Ishikawa (cell line): ENCODE results near the gene DIP2B.

ENCODE experiments used
- CREB1 ChIP-seq: IDR thresholded peaks from 2 replicates; pipeline ENCODE4 v1.6.1; 2012; ENCODE audit warnings: low read depth
- EP300 ChIP-seq: IDR thresholded peaks from 2 replicates; pipeline ENCODE4 v1.6.1; 2012; ENCODE audit warnings: borderline replicate concordance
- FOXM1 ChIP-seq: IDR thresholded peaks from 2 replicates; pipeline ENCODE4 v1.6.1; 2012; ENCODE audit warnings: low read depth, borderline replicate concordance
- MAX ChIP-seq: IDR thresholded peaks from 2 replicates; pipeline ENCODE4 v1.6.1; 2012
- RAD21 ChIP-seq: IDR thresholded peaks from 2 replicates; pipeline ENCODE4 v1.6.1; 2012; ENCODE audit warnings: low read depth
- TAF1 ChIP-seq: IDR thresholded peaks from 2 replicates; pipeline ENCODE4 v1.6.1; 2012; ENCODE audit warnings: low read depth, mild to moderate bottlenecking
- YY1 ChIP-seq: IDR thresholded peaks from 2 replicates; pipeline ENCODE4 v1.6.1; 2012; ENCODE audit warnings: low read depth
- ZBTB7A ChIP-seq: IDR thresholded peaks from 2 replicates; pipeline ENCODE4 v1.6.1; 2012; ENCODE audit warnings: low read depth

- TF ChIP-seq RAD21 (no peak), YY1 (no peak), TAF1 (no peak), ZBTB7A (no peak), EP300 (no peak), MAX (no peak), CREB1 (no peak), FOXM1 (no peak)
Observed at GRCh38 chr12:50627491-50627890, 122.7 kb downstream of the DIP2B start.
